Measurements from ENCODE around the gene MTERF2. TPM values are rescaled to one million over a fixed set of nuclear protein-coding genes. Genes with fewer than 3 reads are reported as not detected.

The MTERF2 gene
- total and polyA plus RNA-seq, 10 of the 15 experiments (the other 5 are each of a cell fraction or from before 2014, with no cell fraction given), result 2.1 to 9.8 (median 6.7) TPM

GRCh38 chr12:107025671-107026070, 38.7 kb upstream of the MTERF2 start:
- Histone ChIP-seq H2AFZ (ENCODE audit: control insufficient read depth, low read depth, low read length) (no peak overlapping the region), H3K4me2 (ENCODE audit: control insufficient read depth, insufficient read depth) (no peak overlapping the region), H3K9me3 (replicated peaks; ENCODE audit: control insufficient read depth, insufficient read depth, low read length) (no peaks in the 10 kb centered on the region), H3K27me3 (replicated peaks in 1 of 2; ENCODE audit: control insufficient read depth in 2 of 2, insufficient read depth in 2 of 2, low read length in 1 of 2) (no peaks in the 10 kb centered on the region), H3K9ac (ENCODE audit: control insufficient read depth, insufficient read depth, low read length) (no peak overlapping the region), H3K4me1 (ENCODE audit: control insufficient read depth, insufficient read depth, low read length) (no peaks in the 10 kb centered on the region), H3K79me2 (ENCODE audit: control insufficient read depth, insufficient read depth, low read length) (no peaks in the 10 kb centered on the region), H3K4me3 (no peak overlapping the region), H4K20me1 (ENCODE audit: control insufficient read depth, insufficient read depth) (no peaks in the 10 kb centered on the region), H3K36me3 (ENCODE audit: control insufficient read depth in 2 of 2, insufficient read depth in 2 of 2, low read length in 1 of 2) (no peaks in the 10 kb centered on the region), H3K27ac (ENCODE audit: control insufficient read depth, insufficient read depth) (no peak overlapping the region)
- DNase-seq (ENCODE audit: low read depth, low spot score) (no peak), FAIRE-seq (no peak), ATAC-seq (no peak)
- no TSS peak for BruUV-seq (replicated peaks)
- in situ Hi-C loops (cut with MboI), result no loop called here
- ChIA-PET POLR2A (no interaction called here), RAD21 (ENCODE audit: unreplicated experiment) (no interaction called here), CTCF (no interaction called here), SMC1A (ENCODE audit: uncharacterized antibody, unreplicated experiment) (no interaction called here)
- intact Hi-C loops (cut with micrococcal nuclease; ENCODE audit: unreplicated experiment), result no loop called here
- TF ChIP-seq USF2 (IDR thresholded peaks at IDR 0.05; ENCODE audit: borderline replicate concordance, low read depth, low read length) (no peak), LARP7 (IDR thresholded peaks at IDR 0.05) (no peak), MTA3 (IDR thresholded peaks at IDR 0.05; ENCODE audit: borderline replicate concordance, low read length) (no peak), MEF2B (IDR thresholded peaks at IDR 0.05; ENCODE audit: partially characterized antibody, poor library complexity, severe bottlenecking) (no peak), NR2F1 (conservative IDR thresholded peaks at IDR 0.05) (no peak), BRCA1 (IDR thresholded peaks at IDR 0.05; ENCODE audit: low read depth, low read length) (no peak), PAX8 (IDR thresholded peaks at IDR 0.05) (no peak), HDGF (IDR thresholded peaks at IDR 0.05) (no peak), POLR2AphosphoS5 (IDR thresholded peaks at IDR 0.05; ENCODE audit: low read length) (no peak), GATAD2B (conservative IDR thresholded peaks at IDR 0.05; ENCODE audit: low read depth) (no peak), SPI1 (IDR thresholded peaks at IDR 0.05; ENCODE audit: borderline replicate concordance, insufficient read depth, low read depth, low read length) (no peak)
- 8% methylated on average over 1 of the region's 1 CpG for WGBS (ENCODE audit: insufficient coverage, insufficient replicate concordance, low lambda C conversion rate, missing lambda C conversion rate)

Data from GM12878 (cell line).